GM18861 (cell line): ENCODE results near the gene MAD1L1.
"Not testable (repeated sequence)": the region's sequence is repeated elsewhere in the genome, so short reads cannot be mapped to it uniquely, and the experiment has no call there.

ENCODE experiments used
- ATAC-seq: cut with Tn5 transposase; IDR thresholded peaks from one replicate; pipeline ENCODE4 v1.9.1; 2021; ENCODE audit not compliant: unreplicated experiment

MAD1L1 gene

DNA sequence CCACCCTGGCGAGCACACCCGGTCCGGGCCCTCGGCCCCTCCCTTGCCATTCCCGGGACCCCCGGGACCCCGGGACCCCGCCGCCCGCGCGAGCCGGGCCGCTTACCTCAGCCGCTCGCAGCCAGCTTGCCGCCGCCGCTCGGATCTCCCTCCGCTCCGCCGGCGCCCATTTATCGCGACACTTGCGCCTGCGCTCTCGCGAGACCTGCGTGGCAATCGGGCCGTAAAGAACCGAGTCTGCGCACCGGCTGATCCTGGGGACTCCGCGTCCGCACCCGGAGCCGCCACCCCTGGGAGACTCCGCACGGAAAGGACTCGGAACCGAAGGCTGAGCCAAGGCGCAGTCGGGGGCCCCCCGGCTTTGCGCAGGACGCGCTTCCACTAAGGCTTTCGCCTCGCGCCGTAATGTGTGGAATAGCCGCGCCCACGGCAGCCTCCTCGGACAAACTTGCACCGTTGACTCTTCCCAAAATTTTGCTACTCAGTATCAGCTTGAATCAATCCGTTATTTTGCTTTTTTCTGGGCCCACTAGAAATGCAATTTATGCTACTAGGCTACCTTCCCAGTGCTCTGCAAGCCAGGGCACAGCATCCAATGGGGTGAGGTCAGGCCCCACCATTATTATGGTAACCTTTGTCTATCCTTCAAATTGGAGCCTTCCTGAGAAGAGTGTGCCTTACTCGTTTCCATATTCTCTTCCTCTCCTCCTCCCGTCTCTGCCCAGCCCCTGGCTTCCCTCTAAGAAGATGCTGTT is at the start of gene MAD1L1:
Gene MAD1L1, minus strand, starts transcription at position 180 of the 755 bp plus-strand sequence. CDS start 2,812 bp downstream, outside the sequence.
- no peak for ATAC-seq

GRCh38 chr7:2282185-2282751 is 49.5 kb upstream of the MAD1L1 start:
- ATAC-seq: no peak

DNA sequence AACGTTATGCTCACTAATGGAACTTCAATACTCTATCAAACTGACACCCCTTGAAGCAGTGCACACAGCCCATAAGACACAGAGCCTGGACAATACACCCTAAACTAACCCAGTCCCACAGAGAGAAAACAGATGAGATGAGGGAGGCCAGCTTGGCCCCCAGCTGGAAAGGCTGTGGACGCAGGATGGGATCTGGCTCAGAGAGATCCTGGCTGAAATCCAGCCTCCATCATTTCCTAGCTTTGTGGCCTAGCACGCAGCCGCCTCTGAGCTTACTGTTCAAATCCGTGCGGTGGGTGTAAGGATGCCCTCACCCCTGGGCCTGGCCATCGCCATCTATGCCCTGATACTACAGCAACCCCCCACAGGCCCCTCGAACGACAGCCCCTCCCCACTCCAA is 48.8 kb upstream of the MAD1L1 start:
- no peak for ATAC-seq

- no peak for ATAC-seq
These were observed 47.7 kb upstream of the MAD1L1 start for GRCh38 chr7:2280424-2280823.

DNA sequence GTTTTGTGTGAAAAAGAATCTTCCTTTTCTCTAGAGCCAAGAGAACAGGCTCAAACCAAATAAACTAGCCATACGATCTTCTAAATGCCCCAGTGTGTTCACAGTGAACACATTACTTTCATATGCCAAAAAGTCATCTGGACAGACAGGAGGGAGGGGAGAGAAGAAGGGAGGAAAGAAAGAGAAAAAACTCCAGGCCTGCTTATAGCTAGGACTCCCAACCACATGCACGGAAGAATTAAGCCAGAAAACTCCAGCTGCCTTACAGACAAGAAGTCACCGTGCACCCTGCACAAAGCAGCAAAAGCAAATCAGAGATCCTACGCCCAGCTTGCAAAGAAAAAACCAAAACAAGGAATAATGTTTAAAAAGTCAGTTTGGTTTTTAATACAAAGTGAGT is 47.2 kb upstream of the MAD1L1 start:
- ATAC-seq: no peak

- ATAC-seq: no peak
These were observed 45.3 kb upstream of the MAD1L1 start for GRCh38 chr7:2278026-2278425.

DNA sequence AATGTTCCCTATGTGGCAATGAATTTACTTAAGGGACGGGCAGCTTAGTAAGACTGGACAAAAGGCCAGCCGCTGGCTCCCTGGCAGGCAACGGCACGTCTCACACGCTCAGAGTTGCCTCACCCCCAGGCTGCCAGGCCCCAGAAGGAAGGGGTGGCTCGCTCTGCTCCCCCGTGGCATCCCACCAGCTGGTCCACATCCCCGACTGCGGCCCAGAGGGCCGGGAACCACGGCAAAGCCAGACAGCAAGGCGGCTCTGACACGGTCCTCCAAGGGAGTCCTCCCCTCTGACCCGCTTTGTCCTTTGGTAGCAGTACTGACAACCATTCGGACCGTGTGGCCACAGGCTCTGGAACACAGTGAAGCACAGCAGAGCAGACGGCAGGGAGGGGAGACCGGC is 43.4 kb upstream of the MAD1L1 start:
- ATAC-seq: no peak

GRCh38 chr7:2275101-2275500 is 42.4 kb upstream of the MAD1L1 start:
- ATAC-seq: no peak

GRCh38 chr7:2274666-2275065 is 41.9 kb upstream of the MAD1L1 start:
- no peak for ATAC-seq

- ATAC-seq: no peak
These were observed 41.1 kb upstream of the MAD1L1 start for GRCh38 chr7:2273866-2274265.

- no peak for ATAC-seq
These were observed 39.3 kb upstream of the MAD1L1 start for GRCh38 chr7:2272031-2272430.

DNA sequence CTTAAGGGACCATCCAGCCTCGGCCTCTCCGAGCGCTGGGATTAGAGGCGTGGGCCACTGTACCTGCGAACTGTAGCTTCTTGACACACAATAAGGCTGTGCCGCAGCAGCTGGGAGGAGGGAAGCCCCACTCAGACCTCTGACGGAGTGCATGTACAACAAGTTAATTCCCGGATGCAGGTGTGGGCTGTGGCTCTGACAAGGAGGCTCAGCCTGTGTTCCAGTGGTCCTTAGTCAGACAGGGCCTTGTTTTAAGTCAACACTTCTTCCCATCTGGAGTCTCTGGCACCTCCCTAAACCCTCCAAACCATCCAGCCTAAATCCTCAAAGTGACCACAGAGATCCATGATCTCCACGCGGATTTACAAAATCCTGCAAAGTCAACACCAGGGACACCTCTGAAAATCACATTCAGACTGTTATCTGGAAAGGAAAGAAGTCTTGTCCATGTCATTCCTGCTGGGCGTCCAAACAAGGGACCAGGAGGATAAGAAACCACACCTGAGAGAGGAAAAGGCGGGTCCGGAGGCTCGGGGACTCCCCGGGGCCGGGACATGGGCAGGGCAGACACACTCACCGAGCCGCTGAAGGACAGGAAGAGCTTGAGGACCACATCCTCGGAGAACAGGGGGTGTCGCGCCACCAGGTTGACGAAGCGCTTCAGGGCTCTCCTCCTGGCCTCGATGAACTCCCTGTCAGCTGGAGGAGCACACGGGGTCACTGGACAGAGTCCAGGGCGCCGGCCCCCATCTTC is 38.7 kb upstream of the MAD1L1 start:
- ATAC-seq: no peak

DNA sequence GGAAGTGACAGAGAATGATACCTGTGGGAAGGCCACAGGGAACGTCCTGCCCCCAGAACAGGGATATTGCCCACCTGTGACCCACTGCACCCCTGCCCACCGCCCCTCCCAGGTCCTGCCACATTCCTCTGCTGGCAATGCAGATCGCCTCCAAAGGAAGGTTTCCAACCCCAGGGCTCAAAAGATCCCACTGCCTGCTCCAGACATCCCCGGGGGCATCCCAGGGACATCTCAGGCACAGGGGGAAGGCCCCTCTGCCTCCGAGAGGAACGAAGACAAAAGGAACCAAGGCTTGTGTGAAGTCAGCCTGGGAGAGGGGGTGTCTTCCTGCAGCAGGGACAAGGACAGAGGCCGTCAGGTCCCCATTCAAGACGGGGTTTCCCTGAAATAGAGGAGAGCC is 37.8 kb upstream of the MAD1L1 start:
- ATAC-seq: no peak

DNA sequence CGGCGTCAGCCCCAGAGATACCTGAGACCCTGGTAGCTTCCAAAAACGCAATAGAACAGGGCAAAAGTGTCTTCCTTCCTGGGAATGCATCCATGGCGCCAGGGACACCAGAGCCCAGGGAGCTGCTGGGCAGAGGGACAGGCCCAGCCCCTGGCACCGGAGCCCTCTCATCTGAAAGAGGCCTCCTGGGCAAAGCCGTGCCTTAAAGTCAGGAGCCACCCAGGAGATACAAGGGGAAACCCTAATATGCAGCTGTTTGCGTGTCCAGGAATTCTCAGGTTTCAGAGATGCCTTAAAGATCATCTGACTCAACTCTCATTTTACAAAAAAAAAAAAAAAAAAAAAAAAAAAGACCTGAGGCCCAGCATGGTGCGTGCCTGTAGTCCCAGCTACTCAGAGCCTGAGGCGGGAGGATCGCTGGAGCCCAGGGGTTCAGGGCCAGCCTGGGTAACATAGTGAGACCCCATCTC is 37.3 kb upstream of the MAD1L1 start:
- no peak for ATAC-seq

GRCh38 chr7:2269089-2269990 is 36.6 kb upstream of the MAD1L1 start:
- not testable (repeated sequence) for ATAC-seq

DNA sequence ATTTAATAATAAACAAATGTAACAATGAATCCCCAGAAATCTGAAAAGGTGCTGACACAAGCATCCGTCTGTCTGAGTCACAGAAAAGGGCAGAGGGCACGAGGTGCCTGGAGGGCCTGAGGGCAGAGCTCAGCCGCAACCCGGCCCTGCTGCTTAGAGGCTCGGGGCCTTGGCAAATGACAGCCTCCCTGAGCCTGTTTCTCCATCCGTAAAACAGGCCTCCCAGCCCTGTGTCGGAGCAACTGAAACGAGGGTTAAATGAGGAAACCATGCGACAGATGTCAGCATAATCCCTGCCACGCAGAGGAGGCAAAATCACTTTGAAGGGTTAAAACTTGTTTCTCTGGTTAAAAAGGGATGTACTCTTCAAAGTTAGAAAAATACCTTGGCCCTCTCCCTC is 34.2 kb upstream of the MAD1L1 start:
- ATAC-seq: no peak

DNA sequence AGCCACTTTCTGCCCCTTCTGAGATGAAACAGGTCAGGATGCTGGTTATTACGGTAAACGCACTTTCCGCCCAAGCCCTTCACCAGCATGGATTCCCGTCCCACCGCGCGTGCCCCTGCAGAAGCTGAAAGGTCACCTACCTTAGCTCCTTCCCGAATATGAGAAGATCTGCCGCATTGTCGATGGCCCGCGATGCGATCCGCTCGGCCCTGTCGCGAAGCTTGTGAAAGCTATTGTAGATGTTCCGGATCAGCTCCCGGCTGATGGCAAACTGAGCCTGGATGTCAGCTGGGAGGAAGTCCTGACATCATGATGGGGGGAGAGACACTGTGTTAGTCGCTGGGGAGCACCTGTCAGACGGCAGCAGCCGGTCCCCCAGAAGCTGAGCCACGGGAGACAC is 31.4 kb upstream of the MAD1L1 start:
- ATAC-seq: no peak

- no peak for ATAC-seq
These were observed 30.4 kb upstream of the MAD1L1 start for GRCh38 chr7:2263176-2263575.

DNA sequence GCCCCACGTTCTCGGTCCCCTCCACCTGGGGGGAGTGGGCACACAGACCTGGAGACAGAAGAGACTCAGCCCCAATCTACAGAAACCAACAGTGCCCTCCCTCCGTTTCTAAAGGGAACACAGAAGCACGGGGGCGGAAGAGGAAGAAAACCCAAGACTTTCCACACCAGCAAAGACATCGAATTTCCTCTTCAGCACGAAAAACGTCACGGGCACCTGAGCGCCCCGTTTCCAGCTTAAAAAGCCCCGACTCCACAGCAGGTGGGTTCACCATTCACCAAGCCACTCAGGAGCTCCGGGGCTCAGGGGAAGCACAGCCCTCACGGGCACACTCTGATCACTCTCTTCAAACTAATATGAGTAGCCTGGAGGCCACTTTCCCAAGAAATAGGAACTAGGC is 28.9 kb upstream of the MAD1L1 start:
- ATAC-seq: no peak

DNA sequence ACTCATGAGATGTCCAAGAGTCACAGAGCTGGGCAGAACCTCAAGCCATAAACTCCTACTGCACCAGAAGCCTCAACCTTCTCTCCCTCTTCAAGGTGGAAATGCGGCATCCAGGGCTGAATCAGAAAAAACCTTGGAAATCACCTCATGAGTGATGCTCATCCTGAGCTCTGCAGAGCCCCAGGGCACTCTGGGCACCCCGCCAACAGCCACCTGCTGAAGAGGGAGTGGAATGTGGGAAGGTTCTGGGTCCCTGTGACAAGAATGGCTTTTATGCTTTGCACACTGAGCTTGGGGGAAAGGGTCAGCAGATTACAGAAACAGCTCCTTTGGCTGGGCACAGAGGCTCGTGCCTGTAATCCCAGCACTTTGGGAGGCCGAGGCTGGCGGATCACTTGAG is 28.1 kb upstream of the MAD1L1 start:
- no peak for ATAC-seq

DNA sequence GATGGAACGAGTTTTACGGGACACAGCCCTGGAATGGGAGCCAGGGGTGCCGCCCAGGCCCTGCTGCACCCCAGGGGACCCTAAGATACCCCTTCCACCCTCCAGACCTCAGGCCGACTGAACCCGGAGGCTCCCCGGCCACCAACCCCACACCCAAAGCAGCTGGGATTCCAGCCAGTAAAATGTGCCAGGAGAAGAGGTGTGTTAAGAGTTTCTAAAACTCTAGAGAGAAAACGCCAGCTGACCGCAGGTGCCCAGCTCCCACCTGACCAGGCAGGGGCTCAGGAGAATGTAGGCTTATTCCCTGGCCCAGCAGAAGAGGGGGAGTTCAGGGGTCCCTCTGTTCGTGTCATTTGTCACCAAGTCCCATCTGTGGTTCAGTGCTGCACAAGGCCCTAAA is 26.7 kb upstream of the MAD1L1 start:
- no peak for ATAC-seq
